H1 (cell line): ENCODE results near the gene ZNF286A. TPM values are rescaled to one million over a fixed set of nuclear protein-coding genes. Genes with fewer than 3 reads are reported as not detected.
A peak's percentile ranks its signal among the peaks of the same experiment; 100 is the strongest.
"Not testable (repeated sequence)": the region's sequence is repeated elsewhere in the genome, so short reads cannot be mapped to it uniquely, and the experiment has no call there.

Experiments
- CTCF ChIA-PET: fragments of 300-600 bp; sonication (Branson Sonifier 250); formaldehyde crosslinking; loops from one replicate; lab custom pipeline; 2021; ENCODE audit not compliant: partially characterized antibody; lab: Charles Lee
- POLR2A ChIA-PET: fragments of 300-600 bp; sonication (Branson Sonifier 250); formaldehyde crosslinking; loops from one replicate; lab custom pipeline; 2021; ENCODE audit warnings: inconsistent platforms; ENCODE audit not compliant: partially characterized antibody; lab: Charles Lee
- DNase-seq, 2 experiments: peaks; one replicate each; pipeline versions ENCODE4 v3.0.0 to v3.0.0-alpha.2; 2010 to 2022; ENCODE audit warnings: low spot score in 2 of 2, low read depth in 1 of 2, mixed read lengths in 1 of 2
- FAIRE-seq: peaks from 2 replicates; lab custom pipeline; 2011; peaks lifted over from hg19 to GRCh38; lab: Jason Lieb, UNC
- H2AFZ ChIP-seq: 2 replicates; pipeline ENCODE4 v1.8.1; 2012; ENCODE audit warnings: low read length, inconsistent platforms
- H2AK5ac ChIP-seq: 2 replicates; pipeline ENCODE4 v1.6.1; 2013; ENCODE audit warnings: low read depth, low read length
- H2BK120ac ChIP-seq: replicated peaks from 2 replicates; pipeline ENCODE3; 2013; ENCODE audit warnings: low read depth, low read length, inconsistent platforms
- H2BK12ac ChIP-seq: 2 replicates; pipeline ENCODE4 v1.6.1; 2013; ENCODE audit warnings: low read depth, low read length
- H2BK15ac ChIP-seq: 2 replicates; pipeline ENCODE4 v1.6.1; 2013; ENCODE audit warnings: low read length
- H2BK20ac ChIP-seq: 2 replicates; pipeline ENCODE4 v1.6.1; 2013; ENCODE audit warnings: low read length
- H2BK5ac ChIP-seq: 2 replicates; pipeline ENCODE4 v1.6.1; 2013; ENCODE audit warnings: low read depth, low read length
- H3K14ac ChIP-seq: 2 replicates; pipeline ENCODE4 v1.6.1; 2013; ENCODE audit warnings: inconsistent platforms; ENCODE audit not compliant: insufficient read length
- H3K18ac ChIP-seq: 2 replicates; pipeline ENCODE4 v1.6.1; 2013; ENCODE audit warnings: low read length; ENCODE audit errors: extremely low read depth
- H3K23ac ChIP-seq: 2 replicates; pipeline ENCODE4 v1.6.1; 2013; ENCODE audit warnings: inconsistent platforms; ENCODE audit not compliant: insufficient read length
- H3K23me2 ChIP-seq: 2 replicates; pipeline ENCODE4 v1.6.1; 2013; ENCODE audit warnings: low read depth, low read length
- H3K27ac ChIP-seq: 2 replicates; pipeline ENCODE4 v1.6.1; 2011; ENCODE audit warnings: low read depth, low read length, inconsistent platforms
- H3K27me3 ChIP-seq, 4 experiments: replicated peaks in 1 of 4; 1 replicate in 1 of 4; 2 replicates in 3 of 4; pipeline versions ENCODE4 v1.6.1 to v1.8.1; 2011 to 2013; ENCODE audit warnings: low read length in 3 of 4, mild to moderate bottlenecking in 3 of 4, inconsistent platforms in 2 of 4, mixed read lengths in 2 of 4, moderate library complexity in 1 of 4; ENCODE audit not compliant: control insufficient read depth in 3 of 4, insufficient read depth in 3 of 4; ENCODE audit errors: extremely low read depth in 1 of 4
- H3K36me3 ChIP-seq, 4 experiments: 2 replicates each; pipeline versions ENCODE4 v1.6.1 to v1.8.1; 2011 to 2013; ENCODE audit warnings: mild to moderate bottlenecking in 4 of 4, low read length in 3 of 4, moderate library complexity in 2 of 4, control low read depth in 1 of 4, inconsistent platforms in 1 of 4; ENCODE audit not compliant: insufficient read depth in 4 of 4, control insufficient read depth in 2 of 4
- H3K4ac ChIP-seq: replicated peaks from 2 replicates; pipeline ENCODE3; 2013; ENCODE audit warnings: low read length, low read depth, mixed read lengths, inconsistent platforms; ENCODE audit not compliant: insufficient read length
- H3K4me1 ChIP-seq, 4 experiments: replicated peaks in 1 of 4; 1 replicate in 1 of 4; 2 replicates in 3 of 4; pipeline versions ENCODE4 v1.6.1 to v1.8.1; 2011 to 2013; ENCODE audit warnings: low read length in 3 of 4, inconsistent platforms in 2 of 4, mixed read lengths in 1 of 4; ENCODE audit not compliant: insufficient read depth in 4 of 4, control insufficient read depth in 3 of 4
- H3K4me2 ChIP-seq, 2 experiments: 2 replicates each; pipeline versions ENCODE4 v1.6.1 to v1.8.1; 2011 to 2013; ENCODE audit warnings: low read depth in 2 of 2, low read length in 2 of 2, control low read depth in 1 of 2, inconsistent platforms in 1 of 2, mild to moderate bottlenecking in 1 of 2; ENCODE audit not compliant: insufficient read depth in 1 of 2
- H3K4me3 ChIP-seq, 4 experiments: fragments of 200-600, 300-600 bp in 1 of 4; sonication (generic), shearing (Covaris generic), sonication (Bioruptor Twin) in 1 of 4; 2 replicates each; pipeline versions ENCODE4 v1.5.1 to v1.8.1; 2011 to 2016; ENCODE audit warnings: low read length in 4 of 4, low read depth in 3 of 4, control low read depth in 2 of 4, inconsistent platforms in 2 of 4, mild to moderate bottlenecking in 2 of 4, mixed read lengths in 1 of 4, moderate library complexity in 1 of 4; ENCODE audit not compliant: insufficient read depth in 2 of 4; ENCODE audit errors: extremely low read depth in 1 of 4
- H3K56ac ChIP-seq: replicated peaks from 2 replicates; pipeline ENCODE3; 2013; ENCODE audit warnings: low read depth, mild to moderate bottlenecking, mixed read lengths, low read length, inconsistent platforms; ENCODE audit not compliant: insufficient read length
- H3K79me1 ChIP-seq: 2 replicates; pipeline ENCODE4 v1.6.1; 2013; ENCODE audit warnings: low read depth, low read length, control low read depth
- H3K79me2 ChIP-seq, 2 experiments: 2 replicates each; pipeline versions ENCODE4 v1.6.1 to v1.8.1; 2012 to 2013; ENCODE audit warnings: low read length in 2 of 2, mild to moderate bottlenecking in 2 of 2, inconsistent platforms in 1 of 2; ENCODE audit not compliant: insufficient read depth in 2 of 2, control insufficient read depth in 1 of 2
- H3K9ac ChIP-seq, 4 experiments: replicated peaks in 1 of 4; 1 replicate in 1 of 4; 2 replicates in 3 of 4; pipeline versions ENCODE4 v1.6.1 to v1.8.1; 2011 to 2013; ENCODE audit warnings: low read depth in 3 of 4, low read length in 3 of 4, control low read depth in 2 of 4, mild to moderate bottlenecking in 2 of 4, moderate library complexity in 2 of 4, inconsistent platforms in 1 of 4; ENCODE audit errors: extremely low read depth in 1 of 4
- H3K9me3 ChIP-seq, 2 experiments: 2 replicates each; pipeline versions ENCODE4 v1.6.1 to v1.8.1; 2012 to 2013; ENCODE audit warnings: mild to moderate bottlenecking in 2 of 2, moderate library complexity in 2 of 2, control low read depth in 1 of 2, inconsistent platforms in 1 of 2, low read depth in 1 of 2, low read length in 1 of 2, mixed read lengths in 1 of 2; ENCODE audit not compliant: insufficient read depth in 2 of 2
- H4K20me1 ChIP-seq, 2 experiments: replicated peaks in 1 of 2; 2 replicates each; pipeline versions ENCODE3 to v1.8.1; 2011 to 2013; ENCODE audit warnings: inconsistent platforms in 2 of 2, low read length in 2 of 2, mild to moderate bottlenecking in 1 of 2; ENCODE audit not compliant: insufficient read depth in 2 of 2, control insufficient read depth in 1 of 2
- H4K5ac ChIP-seq: 2 replicates; pipeline ENCODE4 v1.6.1; 2013; ENCODE audit warnings: low read length, low read depth, mixed read lengths, inconsistent platforms; ENCODE audit not compliant: insufficient read length
- H4K8ac ChIP-seq: 2 replicates; pipeline ENCODE4 v1.8.0; 2013; ENCODE audit warnings: mild to moderate bottlenecking, moderate library complexity, low read length, inconsistent platforms; ENCODE audit not compliant: insufficient read depth; ENCODE audit errors: extremely low read depth
- H4K91ac ChIP-seq: replicated peaks from 2 replicates; pipeline ENCODE3; 2013; ENCODE audit warnings: low read length, mixed read lengths, inconsistent platforms; ENCODE audit not compliant: insufficient read length
- WGBS, 2 experiments: shearing (Covaris generic) in 1 of 2; methylation state at CpG; one replicate each; pipeline versions ENCODE4 v1.1.6 to v1.1.7; 2013 to 2015; ENCODE audit warnings: low lambda C conversion rate in 2 of 2, mixed read lengths in 2 of 2, inconsistent platforms in 1 of 2, low coverage in 1 of 2, missing lambda C conversion rate in 1 of 2; ENCODE audit not compliant: insufficient replicate concordance in 2 of 2, insufficient coverage in 1 of 2, insufficient read length in 1 of 2; ENCODE audit errors: extremely low coverage in 1 of 2, missing lambda C conversion rate in 1 of 2; 5-methylcytosine and 5-hydroxymethylcytosine counted together
- polyA plus RNA-seq, 7 experiments: library from polyadenylated mRNA; depleted of rRNA in 3 of 7; stranded (reverse) in 5 of 7; unstranded in 2 of 7; fragments of >200 nt in 5 of 7; fragments of 200-250 nt in 2 of 7; gene quantifications; 1 replicate in 5 of 7; 2 replicates in 1 of 7; 4 replicates in 1 of 7; pipeline versions ENCODE4 v1.2.1 to v1.2.3, GENCODE V29; 2011 to 2013; ENCODE audit warnings: missing spikeins in 2 of 7, mixed read lengths in 2 of 7
- total RNA-seq: library from RNA; stranded (reverse); fragmentation: NEBNext Ultra II Directional; extraction: Animal tissue kit (Norgen Biotek cat#: 25700); gene quantifications from 2 replicates; pipeline ENCODE4 v1.2.1, GENCODE V29; 2021

ZNF286A gene
- total and polyA plus RNA-seq, 2 of the 8 experiments (the other 6 are each of a cell fraction or from before 2014, with no cell fraction given): 18.2 to 100.0 TPM

- DNase-seq, H3K14ac ChIP-seq, H4K8ac ChIP-seq: not testable (repeated sequence)
Measured at GRCh38 chr17:15675991-15676390, 23.6 kb upstream of the ZNF286A start.

GRCh38 chr17:15683135-15683534 lies 16.4 kb upstream of the ZNF286A start:
- H3K36me3 ChIP-seq, H2BK120ac ChIP-seq, H2AFZ ChIP-seq, CTCF ChIA-PET, DNase-seq, H2BK12ac ChIP-seq, H2BK5ac ChIP-seq, H3K23me2 ChIP-seq, FAIRE-seq, H3K4ac ChIP-seq, H3K27me3 ChIP-seq, H3K9me3 ChIP-seq, H3K4me1 ChIP-seq, H4K8ac ChIP-seq, H3K56ac ChIP-seq, H3K27ac ChIP-seq, H4K5ac ChIP-seq, H2BK15ac ChIP-seq, H3K18ac ChIP-seq, H3K14ac ChIP-seq, H3K79me1 ChIP-seq, POLR2A ChIA-PET, H2AK5ac ChIP-seq, H3K9ac ChIP-seq, H3K79me2 ChIP-seq, H4K91ac ChIP-seq, H4K20me1 ChIP-seq, H2BK20ac ChIP-seq, H3K23ac ChIP-seq: not testable (repeated sequence)
- peak overlapping the region in 1 of 4 experiments; percentile 85; a peak in 2 of 8 replicates for H3K4me3 ChIP-seq
- H3K4me2 ChIP-seq: peak overlapping the region in 1 of 2 experiments; percentile 95; a peak in 2 of 4 replicates
- 95% methylated on average over 3 of the region's 3 CpGs; no CpG with 5 or more reads in 1 of the 2 experiments for WGBS, 2 experiments

More at GRCh38 chr17:15675991-15676390, 23.6 kb upstream of the ZNF286A start:
- POLR2A ChIA-PET, H2AFZ ChIP-seq, H2BK15ac ChIP-seq, H3K18ac ChIP-seq, H3K9ac ChIP-seq, H2BK5ac ChIP-seq, H3K4ac ChIP-seq, H3K56ac ChIP-seq, H3K79me1 ChIP-seq, H3K79me2 ChIP-seq, H3K4me1 ChIP-seq, H3K9me3 ChIP-seq, H4K5ac ChIP-seq, H2BK120ac ChIP-seq, FAIRE-seq, H3K4me3 ChIP-seq, H4K91ac ChIP-seq, H2BK12ac ChIP-seq, H2BK20ac ChIP-seq, H3K23me2 ChIP-seq, H3K23ac ChIP-seq, H4K20me1 ChIP-seq, H3K36me3 ChIP-seq, CTCF ChIA-PET, H2AK5ac ChIP-seq, H3K27me3 ChIP-seq, H3K4me2 ChIP-seq, H3K27ac ChIP-seq: not testable (repeated sequence)
- WGBS, 2 experiments: 84% methylated on average over 6 of the region's 6 CpGs; no CpG with 5 or more reads in 1 of the 2 experiments
